SK-N-SH (cell line): ENCODE measurements around the gene SYNE1. TPM values are rescaled to one million over a fixed set of nuclear protein-coding genes. Genes with fewer than 3 reads are reported as not detected.

Experiments
- CTCF ChIA-PET: fragments of 300-600, 350-600 bp; formaldehyde crosslinking; extraction: SDS; loops from one replicate; lab custom pipeline; 2021; lab: Yijun Ruan, JAX
- POLR2A ChIA-PET: fragments of 350-600 bp; sonication (Branson Sonifier 250); formaldehyde crosslinking; extraction: SDS; loops from one replicate; lab custom pipeline; 2020; ENCODE audit warnings: antibody characterized with exemption, inconsistent platforms; lab: Yijun Ruan, JAX
- DNase-seq: peaks from one replicate; pipeline ENCODE4 v3.0.0; 2012
- H2AFZ ChIP-seq: fragments of 200-600 bp; sonication (generic); 2 replicates; pipeline ENCODE4 v1.8.1; 2016; ENCODE audit warnings: antibody characterized with exemption, mild to moderate bottlenecking, low read depth
- H3F3A ChIP-seq: fragments of 200-600 bp; sonication (generic); replicated peaks from 2 replicates; pipeline ENCODE3; 2016; ENCODE audit warnings: antibody characterized with exemption, mild to moderate bottlenecking; ENCODE audit not compliant: insufficient read depth
- H3K27ac ChIP-seq, 2 experiments: fragments of 200-500 bp in 1 of 2; fragments of 200-600 bp in 1 of 2; sonication (Bioruptor generic) in 1 of 2; sonication (generic), shearing (Covaris generic) in 1 of 2; 2 replicates each; pipeline versions ENCODE4 v1.5.1 to v1.6.1; 2014 to 2016; ENCODE audit warnings: low read depth in 2 of 2, inconsistent platforms in 1 of 2, low read length in 1 of 2, mild to moderate bottlenecking in 1 of 2, mixed read lengths in 1 of 2
- H3K27me3 ChIP-seq: fragments of 200-600 bp; sonication (generic), shearing (Covaris generic); 2 replicates; pipeline ENCODE4 v1.6.1; 2016; ENCODE audit warnings: mixed run types; ENCODE audit not compliant: insufficient read depth
- H3K36me3 ChIP-seq, 2 experiments: fragments of 200-500 bp in 1 of 2; fragments of 200-600 bp in 1 of 2; sonication (Bioruptor generic) in 1 of 2; sonication (generic) in 1 of 2; replicated peaks in 1 of 2; 2 replicates each; pipeline versions ENCODE3 to v1.5.1; 2014 to 2016; ENCODE audit warnings: low read length in 1 of 2, mild to moderate bottlenecking in 1 of 2; ENCODE audit not compliant: insufficient read depth in 2 of 2, control insufficient read depth in 1 of 2
- H3K4me1 ChIP-seq, 2 experiments: fragments of 200-500 bp in 1 of 2; fragments of 200-600 bp in 1 of 2; sonication (Bioruptor generic) in 1 of 2; sonication (generic), shearing (Covaris generic) in 1 of 2; 2 replicates each; pipeline versions ENCODE4 v1.5.1 to v1.6.1; 2014 to 2016; ENCODE audit warnings: low read depth in 1 of 2, low read length in 1 of 2, mixed run types in 1 of 2; ENCODE audit not compliant: insufficient read depth in 2 of 2, control insufficient read depth in 1 of 2
- H3K4me2 ChIP-seq: fragments of 200-600 bp; sonication (generic), shearing (Covaris generic); 2 replicates; pipeline ENCODE4 v1.6.1; 2017; ENCODE audit warnings: mixed run types
- H3K4me3 ChIP-seq, 2 experiments: fragments of 200-500 bp in 1 of 2; fragments of 200-600 bp in 1 of 2; sonication (Bioruptor generic) in 1 of 2; sonication (generic), shearing (Covaris generic) in 1 of 2; 2 replicates each; pipeline versions ENCODE4 v1.5.1 to v1.8.1; 2014 to 2016; ENCODE audit warnings: low read depth in 2 of 2, inconsistent platforms in 1 of 2, low read length in 1 of 2, mild to moderate bottlenecking in 1 of 2, mixed read lengths in 1 of 2, moderate library complexity in 1 of 2
- H3K79me2 ChIP-seq: fragments of 200-600 bp; sonication (generic); 2 replicates; pipeline ENCODE4 v1.8.1; 2017; ENCODE audit warnings: mild to moderate bottlenecking; ENCODE audit not compliant: insufficient read depth
- H3K9ac ChIP-seq: fragments of 200-600 bp; sonication (generic); 2 replicates; pipeline ENCODE4 v1.6.1; 2017; ENCODE audit warnings: mixed run types
- H3K9me2 ChIP-seq: fragments of 200-600 bp; sonication (generic); 2 replicates; pipeline ENCODE4 v1.6.1; 2017; ENCODE audit warnings: mixed run types
- H3K9me3 ChIP-seq: fragments of 200-600 bp; sonication (generic); 2 replicates; pipeline ENCODE4 v1.6.1; 2017; ENCODE audit warnings: mixed run types, mild to moderate bottlenecking, moderate library complexity
- H4K20me1 ChIP-seq: fragments of 200-600 bp; sonication (generic); 2 replicates; pipeline ENCODE4 v1.6.1; 2017; ENCODE audit warnings: mild to moderate bottlenecking, mixed run types; ENCODE audit not compliant: insufficient read depth
- CTCF ChIP-seq: fragments of 200-600 bp; sonication (generic); IDR thresholded peaks from 2 replicates; pipeline ENCODE4 v1.6.1; 2017; ENCODE audit warnings: antibody characterized with exemption, mild to moderate bottlenecking, moderate library complexity
- FOSL2 ChIP-seq: IDR thresholded peaks from 2 replicates; pipeline ENCODE4 v1.4.0; 2012; ENCODE audit warnings: low read depth, mild to moderate bottlenecking, moderate library complexity, borderline replicate concordance
- FOXM1 ChIP-seq: IDR thresholded peaks from 2 replicates; pipeline ENCODE4 v1.4.0; 2012; ENCODE audit warnings: low read depth, mild to moderate bottlenecking
- MEF2A ChIP-seq: IDR thresholded peaks from 2 replicates; pipeline ENCODE4 v1.4.0; 2012; ENCODE audit warnings: low read depth, borderline replicate concordance
- MXI1 ChIP-seq: IDR thresholded peaks from 2 replicates; pipeline ENCODE4 v1.6.1; 2012; ENCODE audit warnings: mild to moderate bottlenecking, low read depth, low read length, improper control_type of control experiment
- NFIC ChIP-seq: IDR thresholded peaks from 2 replicates; pipeline ENCODE4 v1.4.0; 2012; ENCODE audit warnings: borderline replicate concordance
- RAD21 ChIP-seq: IDR thresholded peaks from 2 replicates; pipeline ENCODE4 v1.6.1; 2012; ENCODE audit warnings: mild to moderate bottlenecking, low read length
- RFX5 ChIP-seq: IDR thresholded peaks from 2 replicates; pipeline ENCODE4 v1.6.1; 2012; ENCODE audit warnings: mild to moderate bottlenecking, improper control_type of control experiment, low read length
- SMC3 ChIP-seq: IDR thresholded peaks from 2 replicates; pipeline ENCODE4 v1.6.1; 2012; ENCODE audit warnings: low read depth, low read length, improper control_type of control experiment
- TAF1 ChIP-seq: IDR thresholded peaks from 2 replicates; pipeline ENCODE4 v1.6.1; 2012; ENCODE audit warnings: low read depth, mild to moderate bottlenecking, low read length, moderate library complexity, borderline replicate concordance
- TCF12 ChIP-seq: IDR thresholded peaks from 2 replicates; pipeline ENCODE4 v1.4.0; 2012
- TEAD4 ChIP-seq: IDR thresholded peaks from 2 replicates; pipeline ENCODE4 v1.4.0; 2012; ENCODE audit warnings: mild to moderate bottlenecking, borderline replicate concordance; ENCODE audit not compliant: insufficient read depth
- USF2 ChIP-seq: fragments of 150-350 bp; IDR thresholded peaks from 2 replicates; pipeline ENCODE4 v1.6.1; 2017; ENCODE audit warnings: antibody characterized with exemption, low read length, low read depth, borderline replicate concordance
- YY1 ChIP-seq: IDR thresholded peaks from 2 replicates; pipeline ENCODE4 v1.4.0; 2012; ENCODE audit warnings: low read depth, mild to moderate bottlenecking
- WGBS: methylation state at CpG from one replicate; pipeline ENCODE4 v1.1.6; 2017; ENCODE audit warnings: low lambda C conversion rate; 5-methylcytosine and 5-hydroxymethylcytosine counted together
- polyA plus RNA-seq, 3 experiments: library from polyadenylated mRNA; depleted of rRNA; stranded (reverse); fragments of >200 nt; gene quantifications; 2 replicates each; pipeline ENCODE4 v1.2.3, GENCODE V29; 2012

Gene SYNE1
- polyA plus RNA-seq, 1 of the 3 experiments (the other 2 are of a cell fraction), result 31.1 TPM

- CTCF ChIA-PET, result interaction anchor here (0.6 to 3.2 kb wide), 14 partner anchors 10 to 353 kb away, joined by 3 to 13 read pairs (median 4); partner anchors contain the start of gene SYNE1
- POLR2A ChIA-PET, result no interaction called here
- WGBS, result 57% methylated on average over 4 of the region's 4 CpGs
These were observed 41.7 kb downstream of the SYNE1 start for GRCh38 chr6:152595499-152595898.

GRCh38 chr6:152594701-152595100, 42.5 kb downstream of the SYNE1 start:
- H3K9me2 ChIP-seq, result no peaks in the 10 kb centered on the region
- peaks cover 0 to 9% of the 10 kb centered on the region in 2 experiments; a peak in 2 of 4 replicates for H3K4me1 ChIP-seq
- H3K36me3 ChIP-seq, result peaks cover 0 to 18% of the 10 kb centered on the region in 2 experiments
- no peak overlapping the region for H3K27ac ChIP-seq
- no peaks in the 10 kb centered on the region for H3K27me3 ChIP-seq
- H4K20me1 ChIP-seq, result no peaks in the 10 kb centered on the region
- H3K79me2 ChIP-seq, result peaks cover 51% of the 10 kb centered on the region; the same call in 1 of the 2 replicates
- no peak overlapping the region for H2AFZ ChIP-seq
- ChIA-PET POLR2A (no interaction called here), CTCF (interaction anchor here (1.0 to 3.2 kb wide), 7 partner anchors 10 to 354 kb away, joined by 3 to 13 read pairs (median 4); no protein-coding TSS in a partner anchor)
- H3K9ac ChIP-seq, result no peak overlapping the region
- peaks cover 9% of the 10 kb centered on the region; the same call in 1 of the 2 replicates for H3K9me3 ChIP-seq
- no peak for DNase-seq
- no peaks in the 10 kb centered on the region for H3F3A ChIP-seq
- WGBS, result 73% methylated on average over 1 of the region's 1 CpG
- H3K4me3 ChIP-seq, result no peak overlapping the region
- H3K4me2 ChIP-seq, result no peak overlapping the region
- no peak for TF ChIP-seq TCF12
- no peak for TF ChIP-seq FOXM1
- no peak for TF ChIP-seq RAD21
- no peak for TF ChIP-seq CTCF
- no peak for TF ChIP-seq SMC3
- TF ChIP-seq YY1, result no peak
- no peak for TF ChIP-seq MXI1
- no peak for TF ChIP-seq MEF2A
- TF ChIP-seq TEAD4, result no peak
- TF ChIP-seq NFIC, result no peak
- no peak for TF ChIP-seq TAF1

More at GRCh38 chr6:152595499-152595898, 41.7 kb downstream of the SYNE1 start:
- H2AFZ ChIP-seq, result no peak overlapping the region
- no peak for DNase-seq
- peaks cover 9% of the 10 kb centered on the region; the same call in 1 of the 2 replicates for H3K9me3 ChIP-seq
- no peaks in the 10 kb centered on the region for H4K20me1 ChIP-seq
- peaks cover 0 to 18% of the 10 kb centered on the region in 2 experiments for H3K36me3 ChIP-seq
- H3K4me3 ChIP-seq, result no peak overlapping the region; a peak in 1 of 4 replicates
- TF ChIP-seq FOSL2 (no peak), CTCF (peak; percentile 50), USF2 (no peak), RFX5 (no peak), RAD21 (peak; percentile 24; the same call in 1 of the 2 replicates), TAF1 (no peak)
- peaks cover 56% of the 10 kb centered on the region; the same call in 1 of the 2 replicates for H3K79me2 ChIP-seq
- no peak overlapping the region for H3K27ac ChIP-seq
- H3K9ac ChIP-seq, result no peak overlapping the region
- peaks cover 0 to 9% of the 10 kb centered on the region in 2 experiments; a peak in 2 of 4 replicates for H3K4me1 ChIP-seq
- no peaks in the 10 kb centered on the region for H3K27me3 ChIP-seq
- no peaks in the 10 kb centered on the region for H3K9me2 ChIP-seq
- H3K4me2 ChIP-seq, result no peak overlapping the region
- no peaks in the 10 kb centered on the region for H3F3A ChIP-seq
